ENCODE measurements around the gene BACE2.

DNA sequence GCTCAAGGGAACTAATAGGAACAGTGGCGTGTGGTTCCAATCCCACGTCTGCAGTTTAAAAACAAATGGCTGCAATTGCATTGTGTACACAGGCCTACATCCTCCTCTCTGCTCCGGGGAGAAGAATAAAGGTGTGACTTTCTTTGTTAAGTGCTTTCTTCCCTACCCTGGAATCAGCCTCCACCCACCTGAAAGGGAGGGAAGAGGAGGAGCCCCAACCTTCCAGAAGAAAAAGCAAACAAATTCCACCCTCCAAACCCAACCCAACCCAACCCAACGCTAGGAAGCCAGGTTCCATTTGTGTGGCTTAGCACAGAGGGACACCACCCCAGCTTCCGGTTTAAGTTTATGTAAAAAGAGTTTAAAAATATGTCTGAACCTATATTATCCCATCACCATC is 11.8 kb upstream of the BACE2 start:
- TF ChIP-seq CTCF (IDR thresholded peaks at IDR 0.05) (no peak), JUNB (IDR thresholded peaks at IDR 0.05) (no peak), POLR2A (IDR thresholded peaks at IDR 0.05; ENCODE audit: low read length) (no peak), ELK1 (IDR thresholded peaks at IDR 0.05; ENCODE audit: low read depth, low read length) (no peak), CHD2 (IDR thresholded peaks at IDR 0.05; ENCODE audit: low read length, partially characterized antibody) (no peak), HOXB13 (CRISPR knock-in tag; IDR thresholded peaks at IDR 0.05; ENCODE audit: low read depth) (no peak), USF2 (IDR thresholded peaks at IDR 0.05) (no peak), KDM5A (IDR thresholded peaks at IDR 0.05) (no peak), MAFK (IDR thresholded peaks at IDR 0.05; ENCODE audit: partially characterized antibody) (no peak), NR3C1 (IDR thresholded peaks at IDR 0.05) (no peak)
